MM.1S (cell line): ENCODE measurements around the gene DIPK1B.

Experiments
- DNase-seq: peaks from one replicate; pipeline ENCODE4 v3.0.0-alpha.2; 2015
- H2AFZ ChIP-seq: fragments of 300-600 bp; sonication (generic); 2 replicates; pipeline ENCODE4 v1.6.0; 2016; ENCODE audit warnings: antibody characterized with exemption, low read length
- H3F3A ChIP-seq: fragments of 300-600 bp; sonication (generic); 2 replicates; pipeline ENCODE4 v1.6.1; 2016; ENCODE audit warnings: mild to moderate bottlenecking, antibody characterized with exemption, low read length, moderate library complexity, mixed read lengths; ENCODE audit not compliant: insufficient read depth
- H3K27ac ChIP-seq: fragments of 300-600 bp; sonication (generic); 2 replicates; pipeline ENCODE4 v1.5.1; 2016; ENCODE audit warnings: mild to moderate bottlenecking, low read length
- H3K27me3 ChIP-seq: fragments of 300-600 bp; sonication (generic); replicated peaks from 2 replicates; pipeline ENCODE4 v1.6.0; 2016; ENCODE audit warnings: low read length; ENCODE audit not compliant: insufficient read depth
- H3K36me3 ChIP-seq: fragments of 300-600 bp; sonication (generic); replicated peaks from 2 replicates; pipeline ENCODE4 v1.6.1; 2016; ENCODE audit warnings: mild to moderate bottlenecking, low read length, mixed read lengths; ENCODE audit not compliant: insufficient read depth
- H3K4me1 ChIP-seq: fragments of 300-600 bp; sonication (generic); 2 replicates; pipeline ENCODE4 v1.6.1; 2016; ENCODE audit warnings: low read length, mixed read lengths
- H3K4me2 ChIP-seq: fragments of 300-600 bp; sonication (generic); 2 replicates; pipeline ENCODE4 v1.6.0; 2016; ENCODE audit warnings: low read depth, low read length
- H3K4me3 ChIP-seq: fragments of 300-600 bp; sonication (generic); 2 replicates; pipeline ENCODE4 v1.5.1; 2016; ENCODE audit warnings: low read length, mixed read lengths
- H3K79me2 ChIP-seq: fragments of 300-600 bp; sonication (generic); 2 replicates; pipeline ENCODE4 v1.6.1; 2016; ENCODE audit warnings: mixed run types, low read length, mixed read lengths
- H3K9ac ChIP-seq: fragments of 300-600 bp; sonication (generic); 2 replicates; pipeline ENCODE4 v1.6.1; 2016; ENCODE audit warnings: low read length, mixed read lengths
- H3K9me2 ChIP-seq: fragments of 300-600 bp; sonication (generic); replicated peaks from 2 replicates; pipeline ENCODE4 v1.6.1; 2016; ENCODE audit warnings: mild to moderate bottlenecking, low read length, mixed read lengths; ENCODE audit not compliant: insufficient read depth
- H3K9me3 ChIP-seq: fragments of 300-600 bp; sonication (generic); replicated peaks from 2 replicates; pipeline ENCODE4 v1.6.1; 2016; ENCODE audit warnings: mild to moderate bottlenecking, low read length, mixed read lengths; ENCODE audit not compliant: insufficient read depth
- H4K20me1 ChIP-seq: fragments of 300-600 bp; sonication (generic); 2 replicates; pipeline ENCODE4 v1.6.1; 2016; ENCODE audit warnings: mild to moderate bottlenecking, low read length, moderate library complexity, mixed read lengths; ENCODE audit not compliant: insufficient read depth
- CTCF ChIP-seq: fragments of 300-600 bp; sonication (generic); IDR thresholded peaks from 2 replicates; pipeline ENCODE4 v1.5.1; 2016; ENCODE audit warnings: antibody characterized with exemption, low read length, mixed read lengths
- EZH2 ChIP-seq: fragments of 300-600 bp; sonication (generic); optimal IDR thresholded peaks from 2 replicates; pipeline ENCODE3; 2017; ENCODE audit warnings: low read depth, mild to moderate bottlenecking, antibody characterized with exemption, low read length, mixed read lengths
- EZH2phosphoT487 ChIP-seq: fragments of 300-600 bp; sonication (generic); IDR thresholded peaks from 2 replicates; pipeline ENCODE4 v1.6.1; 2018; ENCODE audit warnings: antibody characterized with exemption, low read length

Gene DIPK1B

DNA sequence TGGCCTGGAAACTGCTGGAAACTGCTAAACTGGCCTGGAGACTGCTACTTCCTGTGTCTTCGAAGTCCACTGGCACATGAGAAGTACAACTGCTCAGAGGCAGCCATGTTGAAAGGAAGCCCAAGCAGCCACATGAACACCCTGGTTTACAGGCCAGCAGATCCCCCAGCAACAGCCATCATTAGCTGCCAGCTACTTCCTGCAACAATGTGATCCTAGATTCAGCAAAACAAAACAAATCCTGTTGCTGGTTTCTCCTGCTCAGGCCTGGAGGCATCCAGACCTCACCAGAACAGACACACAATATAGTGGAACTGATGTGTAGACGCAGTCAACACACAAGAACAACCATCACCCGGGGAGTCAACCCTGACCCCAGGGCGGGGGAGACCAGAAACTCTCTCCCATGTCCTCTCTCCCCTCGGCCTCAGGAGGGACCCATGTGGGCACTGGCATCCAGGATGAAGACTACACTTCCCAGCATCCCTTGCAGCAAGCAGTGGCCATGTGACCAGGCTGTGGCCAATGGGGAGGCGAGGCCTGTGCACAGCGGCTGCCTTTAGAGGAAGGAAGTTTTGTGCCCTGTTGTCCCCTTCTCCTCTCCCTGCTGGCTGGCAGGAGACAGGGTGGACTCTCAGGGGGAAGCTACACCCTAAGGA lies 61.1 kb downstream of the DIPK1B start:
- Histone ChIP-seq H3K4me2 (peak overlapping the region; percentile 10; the same call in 1 of the 2 replicates), H2AFZ (peak overlapping the region; percentile 61), H3K9me3 (no peaks in the 10 kb centered on the region), H3K27me3 (peaks cover 25% of the 10 kb centered on the region), H4K20me1 (no peaks in the 10 kb centered on the region), H3K79me2 (no peaks in the 10 kb centered on the region), H3K4me3 (no peak overlapping the region), H3K9me2 (no peaks in the 10 kb centered on the region), H3F3A (0 out of 2 replicates have a peak, but pooled peaks cover 4% of the 10 kb centered on the region), H3K9ac (no peak overlapping the region), H3K36me3 (no peaks in the 10 kb centered on the region), H3K4me1 (peaks cover 11% of the 10 kb centered on the region), H3K27ac (no peak overlapping the region)
- TF ChIP-seq EZH2phosphoT487, result no peak
- no peak for TF ChIP-seq EZH2
- no peak for TF ChIP-seq CTCF
- DNase-seq, result peak; percentile 57
